HUES64 (cell line): ENCODE data around the gene CPT1B.
"Not testable (repeated sequence)": the region's sequence is repeated elsewhere in the genome, so short reads cannot be mapped to it uniquely, and the experiment has no call there.

ENCODE experiments used
- H3K27ac ChIP-seq: 2 replicates; pipeline ENCODE4 v1.7.0; 2013; ENCODE audit warnings: low read depth, low read length, inconsistent platforms
- H3K27me3 ChIP-seq: 2 replicates; pipeline ENCODE4 v1.6.1; 2013; ENCODE audit warnings: mild to moderate bottlenecking, low read length; ENCODE audit not compliant: insufficient read depth
- H3K36me3 ChIP-seq: 2 replicates; pipeline ENCODE4 v1.6.1; 2013; ENCODE audit warnings: mild to moderate bottlenecking, low read length; ENCODE audit not compliant: insufficient read depth
- H3K4me1 ChIP-seq: 2 replicates; pipeline ENCODE4 v1.6.1; 2013; ENCODE audit warnings: mild to moderate bottlenecking, low read length, moderate library complexity; ENCODE audit not compliant: insufficient read depth
- H3K4me3 ChIP-seq: 2 replicates; pipeline ENCODE4 v1.5.1; 2013; ENCODE audit warnings: mild to moderate bottlenecking, low read length, moderate library complexity
- H3K9ac ChIP-seq: 2 replicates; pipeline ENCODE4 v1.6.1; 2013; ENCODE audit warnings: mild to moderate bottlenecking, low read depth, low read length
- H3K9me3 ChIP-seq: 2 replicates; pipeline ENCODE4 v1.6.1; 2013; ENCODE audit warnings: low read depth, low read length; ENCODE audit not compliant: insufficient read depth
- WGBS: fragments of 150-250, 120-280 bp; methylation state at CpG from one replicate; pipeline ENCODE4 v1.1.7; 2013; ENCODE audit warnings: missing lambda C conversion rate; 5-methylcytosine and 5-hydroxymethylcytosine counted together

Gene CPT1B

DNA sequence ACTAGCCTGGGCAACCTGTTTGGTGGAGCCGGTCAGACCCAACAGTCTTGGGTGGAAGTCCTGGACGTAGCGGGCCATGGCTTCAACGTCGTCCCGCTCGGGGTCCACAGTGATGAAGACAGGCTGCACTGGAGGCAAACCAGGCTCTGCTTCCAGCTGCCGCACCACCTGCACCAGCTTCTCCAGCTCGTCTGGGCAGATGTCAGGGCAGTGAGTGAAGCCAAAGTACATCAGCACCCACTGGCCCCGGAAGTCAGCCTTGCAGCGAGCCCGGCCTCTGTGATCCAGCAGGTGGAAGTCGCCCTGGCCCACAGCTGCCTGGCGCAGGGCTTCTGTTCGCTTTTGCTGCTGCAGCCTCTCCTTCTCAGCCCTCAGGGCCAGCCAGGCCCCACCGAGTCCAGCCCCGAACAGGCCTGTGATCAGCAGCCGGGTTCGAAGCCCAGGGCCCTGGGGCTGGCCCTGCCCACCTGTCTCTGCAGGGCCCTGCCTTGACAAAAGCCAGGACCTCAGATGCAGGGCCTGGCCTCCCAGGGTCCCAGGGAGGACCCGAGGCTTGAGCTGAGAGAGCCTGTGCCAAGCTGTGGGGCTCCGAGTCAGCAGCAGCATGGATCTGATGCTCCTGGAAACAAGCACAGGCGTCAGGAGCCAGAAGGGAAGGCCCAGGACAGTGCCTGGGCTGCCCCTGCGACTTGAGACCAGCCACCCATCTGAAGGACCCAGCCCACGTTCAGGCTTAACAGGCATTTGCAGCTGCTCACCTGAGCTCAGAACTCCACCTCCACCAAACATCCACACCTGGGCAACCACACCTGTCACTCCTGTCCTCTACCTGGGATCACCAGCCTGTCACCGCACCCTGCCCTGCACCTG is 54.2 kb downstream of the CPT1B start:
- Histone ChIP-seq H3K9ac (peak overlapping the region; percentile 77), H3K36me3 (peaks cover 34% of the 10 kb centered on the region), H3K27me3 (peaks cover 27% of the 10 kb centered on the region), H3K27ac (no peak overlapping the region), H3K9me3 (no peaks in the 10 kb centered on the region), H3K4me3 (peak overlapping the region; percentile 79), H3K4me1 (no peaks in the 10 kb centered on the region; the same call in 1 of the 2 replicates)
- WGBS: 91% methylated on average over 25 of the region's 25 CpGs

GRCh38 chr22:50523458-50523805 is 54.8 kb downstream of the CPT1B start:
- no peaks in the 10 kb centered on the region for H3K9me3 ChIP-seq
- H3K27ac ChIP-seq: no peak overlapping the region
- peaks cover 38% of the 10 kb centered on the region for H3K36me3 ChIP-seq
- H3K27me3 ChIP-seq: peaks cover 21% of the 10 kb centered on the region
- WGBS: 95% methylated on average over 16 of the region's 16 CpGs
- H3K4me3 ChIP-seq: no peak overlapping the region
- no peak overlapping the region for H3K9ac ChIP-seq
- no peaks in the 10 kb centered on the region; the same call in 1 of the 2 replicates for H3K4me1 ChIP-seq

GRCh38 chr22:50522806-50523438 is 55.3 kb downstream of the CPT1B start:
- WGBS: 96% methylated on average over 22 of the region's 22 CpGs
- H3K27ac ChIP-seq: no peak overlapping the region
- H3K9me3 ChIP-seq: no peaks in the 10 kb centered on the region

DNA sequence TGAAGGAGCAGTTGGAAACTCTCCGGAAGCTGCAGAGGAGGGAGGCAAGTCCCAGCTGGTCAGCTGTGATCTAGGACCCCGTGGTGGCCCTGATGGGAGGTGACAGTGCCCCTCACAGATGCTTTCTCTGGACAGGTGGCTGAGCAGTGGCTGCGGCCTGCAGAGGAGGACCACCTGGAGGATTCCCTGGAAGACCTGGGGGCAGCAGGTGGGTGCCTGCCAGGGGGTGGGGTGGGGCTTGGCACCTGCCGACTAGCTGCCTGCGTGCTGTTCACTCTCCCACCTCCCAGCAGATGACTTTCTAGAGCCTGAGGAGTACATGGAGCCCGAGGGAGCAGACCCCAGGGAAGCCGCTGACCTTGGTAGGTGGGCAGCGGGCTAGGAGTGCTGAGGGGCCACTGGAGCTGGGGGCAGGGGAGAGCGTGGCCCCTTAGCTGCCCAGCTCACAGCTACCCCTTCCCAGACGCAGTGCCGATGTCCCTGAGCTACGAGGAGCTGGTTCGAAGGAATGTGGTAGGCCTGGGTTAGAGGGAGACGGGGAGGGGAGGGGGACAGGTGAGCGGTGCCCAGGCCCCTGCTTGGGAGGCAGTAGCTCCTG is 55.9 kb downstream of the CPT1B start:
- H3K36me3 ChIP-seq: peaks cover 49% of the 10 kb centered on the region
- 97% methylated on average over 15 of the region's 15 CpGs for WGBS
- no peak overlapping the region for H3K9ac ChIP-seq

More at GRCh38 chr22:50522806-50523438, 55.3 kb downstream of the CPT1B start:
- Histone ChIP-seq H3K27me3 (peaks cover 16% of the 10 kb centered on the region), H3K9ac (no peak overlapping the region), H3K4me3 (no peak overlapping the region), H3K36me3 (peaks cover 43% of the 10 kb centered on the region), H3K4me1 (no peaks in the 10 kb centered on the region; the same call in 1 of the 2 replicates)

DNA sequence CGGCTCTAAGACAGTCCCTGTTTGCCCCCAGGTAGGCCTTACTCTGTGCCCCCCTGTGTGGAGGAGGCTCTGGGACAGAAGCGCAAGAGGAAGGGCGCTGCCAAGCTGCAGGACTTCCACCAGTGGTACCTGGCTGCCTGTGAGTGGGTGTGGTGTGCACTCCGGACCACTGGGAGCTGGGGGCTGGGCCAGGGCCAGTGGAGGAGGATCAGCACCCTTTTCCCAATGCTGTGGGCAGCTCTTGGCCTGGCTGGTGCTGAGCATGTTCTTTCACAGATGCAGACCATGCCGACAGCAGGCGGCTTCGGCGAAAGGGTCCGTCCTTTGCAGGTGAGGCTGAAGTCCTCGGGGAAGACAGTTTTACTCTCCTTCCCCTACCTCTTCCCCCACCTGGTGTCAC is 56.5 kb downstream of the CPT1B start:
- 97% methylated on average over 10 of the region's 10 CpGs for WGBS
- Histone ChIP-seq H3K4me1 (no peaks in the 10 kb centered on the region; the same call in 1 of the 2 replicates), H3K27me3 (peaks cover 3% of the 10 kb centered on the region), H3K4me3 (no peak overlapping the region), H3K27ac (no peak overlapping the region), H3K36me3 (peaks cover 52% of the 10 kb centered on the region), H3K9ac (no peak overlapping the region), H3K9me3 (no peaks in the 10 kb centered on the region)

More for the DNA sequence above, 55.9 kb downstream of the CPT1B start:
- Histone ChIP-seq H3K9me3 (no peaks in the 10 kb centered on the region), H3K4me1 (no peaks in the 10 kb centered on the region; the same call in 1 of the 2 replicates), H3K27ac (no peak overlapping the region), H3K4me3 (no peak overlapping the region), H3K27me3 (peaks cover 9% of the 10 kb centered on the region)

GRCh38 chr22:50520826-50521453 is 57.3 kb downstream of the CPT1B start:
- Histone ChIP-seq H3K9me3 (no peaks in the 10 kb centered on the region), H3K27me3 (no peaks in the 10 kb centered on the region), H3K36me3 (peaks cover 56% of the 10 kb centered on the region), H3K27ac (no peak overlapping the region), H3K4me1 (no peaks in the 10 kb centered on the region; the same call in 1 of the 2 replicates), H3K9ac (no peak overlapping the region), H3K4me3 (no peak overlapping the region)
- WGBS: 96% methylated on average over 13 of the region's 13 CpGs

- not testable (repeated sequence) for H3K27me3 ChIP-seq, H3K4me3 ChIP-seq, H3K27ac ChIP-seq, H3K9me3 ChIP-seq, H3K4me1 ChIP-seq, H3K9ac ChIP-seq
- H3K36me3 ChIP-seq: peaks cover 56% of the 10 kb centered on the region
- WGBS: 95% methylated on average over 8 of the region's 8 CpGs
Measured at GRCh38 chr22:50520184-50520583, 58.0 kb downstream of the CPT1B start.

- H3K27ac ChIP-seq: no peak overlapping the region
- H3K27me3 ChIP-seq: no peaks in the 10 kb centered on the region
- H3K9me3 ChIP-seq: no peaks in the 10 kb centered on the region
- H3K36me3 ChIP-seq: peaks cover 60% of the 10 kb centered on the region
- H3K9ac ChIP-seq: no peak overlapping the region
- no peak overlapping the region for H3K4me3 ChIP-seq
- no peaks in the 10 kb centered on the region for H3K4me1 ChIP-seq
- 97% methylated on average over 8 of the region's 8 CpGs for WGBS
Measured at GRCh38 chr22:50519151-50519550, 59.1 kb downstream of the CPT1B start.
